GM21381 (cell line): ENCODE results near the gene TMEM52.
A peak's percentile ranks its signal among the peaks of the same experiment; 100 is the strongest.

Experiments used
- ATAC-seq: cut with Tn5 transposase; IDR thresholded peaks from one replicate; pipeline ENCODE4 v1.9.1; 2021; ENCODE audit warnings: mild to moderate bottlenecking, moderate library complexity; ENCODE audit not compliant: unreplicated experiment

The TMEM52 gene

GRCh38 chr1:1918901-1919303 lies at the start of gene TMEM52:
Gene TMEM52, minus strand, starts transcription at chr1:1919279. Its CDS starts 14 bp downstream, at chr1:1919265.
- ATAC-seq = peak; percentile 23

DNA sequence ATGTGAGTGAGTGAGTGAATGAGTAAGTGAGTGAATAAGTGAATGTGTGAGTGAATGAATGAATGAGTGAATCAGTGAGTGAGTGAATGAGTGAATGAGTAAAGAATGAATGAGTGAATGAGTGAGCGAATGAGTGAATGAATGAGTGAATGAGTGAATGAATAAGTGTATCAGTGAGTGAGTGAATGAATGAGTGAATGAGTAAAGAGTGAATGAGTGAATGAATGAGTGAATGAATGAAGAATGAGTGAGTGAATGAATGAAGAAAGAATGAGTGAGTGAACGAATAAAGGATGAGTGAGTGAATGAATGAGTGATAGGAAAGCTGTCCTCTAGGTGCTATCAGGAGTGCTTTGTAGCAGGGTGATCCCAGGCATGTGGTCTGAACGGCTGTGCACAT lies 48.8 kb upstream of the TMEM52 start:
- ATAC-seq = no peak

- no peak for ATAC-seq
Measured at GRCh38 chr1:1967151-1967550, 48.1 kb upstream of the TMEM52 start.

DNA sequence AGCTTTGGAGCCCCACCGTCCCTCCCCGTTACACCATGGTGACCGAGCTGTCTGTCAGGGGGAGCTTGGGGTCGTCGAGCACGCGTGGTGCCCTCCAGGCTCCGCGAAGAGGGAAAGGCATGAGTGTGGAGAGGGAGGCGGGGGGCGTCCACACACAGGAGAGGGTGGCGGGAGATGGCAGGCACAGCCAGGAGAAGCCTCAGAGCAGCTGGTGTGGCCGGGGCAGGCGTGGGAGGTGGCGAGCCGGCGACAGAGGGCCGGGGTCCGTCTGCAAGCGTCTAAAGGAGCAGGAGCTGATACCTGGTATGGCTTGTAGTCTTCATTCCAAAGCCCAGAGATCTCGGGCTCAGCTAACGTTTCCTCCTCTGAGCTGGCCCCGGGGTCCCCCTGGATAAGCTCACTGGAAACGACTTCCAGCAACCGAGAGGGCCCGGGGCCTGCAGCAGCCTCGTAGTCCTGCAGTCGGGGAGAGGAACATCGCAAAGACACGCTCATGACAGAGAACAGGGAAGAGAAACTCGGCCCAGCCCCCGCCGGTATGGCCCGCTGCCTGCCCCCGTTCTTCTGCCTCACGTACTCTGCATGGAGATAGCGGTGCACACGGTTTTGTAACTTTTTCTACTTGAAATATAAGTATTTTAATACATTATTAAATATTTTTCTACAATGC lies 47.1 kb upstream of the TMEM52 start:
- ATAC-seq = no peak

DNA sequence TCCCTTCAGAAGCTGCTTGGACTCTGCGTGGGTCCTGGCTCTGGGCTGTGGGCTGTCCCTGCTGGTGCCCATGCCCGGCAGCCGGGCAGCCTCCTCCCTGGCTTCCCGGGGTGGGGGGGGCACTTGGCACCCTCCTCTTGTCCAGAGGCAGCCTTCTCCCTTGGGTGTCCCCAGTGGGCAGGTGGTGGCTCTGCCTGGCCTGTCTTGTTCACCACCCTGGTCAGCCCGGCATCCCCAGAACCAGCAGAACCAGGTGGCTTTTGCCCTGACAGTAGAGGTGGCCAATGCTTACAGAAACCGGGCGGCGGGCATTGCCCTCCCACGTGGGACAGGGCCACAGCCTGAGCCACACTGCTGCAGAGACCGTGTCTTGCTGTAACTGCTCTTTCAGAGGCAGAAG lies 46.5 kb upstream of the TMEM52 start:
- no peak for ATAC-seq

DNA sequence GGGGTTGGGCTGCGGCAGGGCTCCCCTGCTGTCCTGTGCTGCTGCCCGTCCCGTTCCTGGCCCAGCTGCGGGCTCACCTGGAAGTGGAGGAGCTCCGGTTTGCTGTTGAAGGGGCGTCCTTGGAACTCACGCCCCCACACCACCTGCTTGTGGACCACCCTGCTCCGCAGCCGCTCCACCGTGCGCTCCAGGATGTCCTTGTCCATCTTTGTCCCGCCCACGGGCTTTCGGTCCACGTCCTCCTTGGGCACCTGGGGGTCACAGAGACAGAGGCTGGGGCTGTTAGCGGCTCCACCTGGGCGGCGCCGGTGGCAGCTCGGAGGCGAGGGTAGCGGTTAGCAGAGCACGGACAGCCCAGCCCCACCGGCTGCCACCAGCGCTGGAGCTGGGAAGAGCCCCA lies 45.7 kb upstream of the TMEM52 start:
- ATAC-seq = no peak

DNA sequence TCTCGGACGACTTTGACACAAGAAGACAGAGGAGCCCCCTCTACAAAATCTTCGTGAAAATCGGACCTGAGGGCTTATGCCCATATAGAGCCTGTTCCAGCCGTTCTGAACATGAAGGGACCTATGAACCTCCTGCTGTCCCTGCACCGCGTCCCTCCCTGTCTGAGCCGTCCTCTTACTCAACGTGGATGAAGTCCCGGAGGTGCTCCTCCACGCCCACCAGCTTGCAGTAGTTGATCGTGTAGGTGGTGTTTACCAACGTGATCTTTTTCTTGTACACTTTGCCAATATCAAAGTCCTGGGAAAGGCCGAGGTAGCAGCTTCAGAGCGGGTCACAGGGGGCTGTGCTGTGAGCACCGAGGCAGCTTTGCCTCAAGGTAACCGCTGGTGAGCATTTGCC lies 44.5 kb upstream of the TMEM52 start:
- ATAC-seq = no peak

- ATAC-seq = no peak
Measured at GRCh38 chr1:1962752-1963151, 43.7 kb upstream of the TMEM52 start.

DNA sequence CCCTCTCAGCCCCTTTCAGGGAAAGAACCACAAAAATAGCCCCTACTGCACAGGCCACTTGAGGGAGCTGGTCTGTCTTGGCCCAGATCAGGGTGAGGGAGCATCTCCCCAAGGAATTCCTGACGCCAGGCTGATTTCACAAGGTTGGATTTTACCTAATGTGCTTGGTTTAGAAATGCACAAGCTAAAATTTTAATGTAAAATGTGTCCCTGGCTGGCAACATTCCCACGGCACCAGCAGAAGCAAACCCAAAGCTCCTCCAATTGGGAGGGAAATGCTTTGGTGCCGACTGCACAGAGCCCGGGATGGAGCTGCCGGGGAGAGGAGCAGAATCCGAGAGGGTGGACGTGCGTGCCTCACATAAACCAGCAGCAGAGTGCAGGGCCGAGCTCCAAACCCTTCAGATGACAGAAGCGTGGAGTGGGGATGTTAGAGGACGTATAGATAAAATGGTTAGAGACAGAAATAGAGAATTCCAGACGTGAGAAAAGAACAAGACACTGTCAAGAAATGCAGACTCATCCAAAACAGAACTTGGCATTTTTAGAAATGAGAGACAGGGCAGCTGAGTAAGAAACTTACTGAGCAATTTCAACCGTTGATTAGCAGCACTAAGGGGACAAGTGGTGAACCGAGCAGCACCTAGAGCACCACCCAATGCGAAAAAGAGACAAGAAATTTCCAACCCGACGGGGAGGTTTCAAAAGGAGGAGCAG lies 41.6 kb upstream of the TMEM52 start:
- ATAC-seq = no peak

DNA sequence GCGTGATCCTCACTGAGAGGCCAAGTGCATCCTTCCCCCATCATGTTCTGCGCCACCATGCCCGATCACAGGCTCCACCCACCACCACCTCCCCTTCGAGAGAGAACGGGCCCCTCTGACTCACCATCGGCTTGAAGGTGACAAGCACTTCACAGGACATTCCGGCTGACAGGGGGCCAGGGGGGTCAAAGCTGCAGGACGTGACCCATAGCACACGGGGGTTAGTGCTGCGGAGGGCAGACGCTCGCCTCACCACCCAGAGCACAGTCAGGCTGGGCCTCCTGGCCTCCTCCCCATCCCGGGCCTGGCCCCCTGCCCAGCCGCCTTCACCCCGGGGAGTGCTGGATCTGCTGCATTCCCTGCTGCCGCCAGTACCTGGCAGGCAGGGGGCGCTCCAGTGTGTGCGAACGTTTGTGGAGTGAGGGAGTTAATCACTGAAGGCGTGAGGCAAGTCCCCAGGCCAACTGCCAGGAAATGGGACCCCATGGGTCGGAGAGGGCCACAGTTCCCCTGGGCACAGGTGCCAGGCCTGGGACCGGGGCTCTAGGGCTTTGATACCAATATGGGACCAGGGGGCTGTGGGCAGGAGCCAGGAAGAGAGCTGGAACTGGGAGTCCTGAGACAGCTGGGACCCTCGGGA lies 40.9 kb upstream of the TMEM52 start:
- ATAC-seq = no peak

DNA sequence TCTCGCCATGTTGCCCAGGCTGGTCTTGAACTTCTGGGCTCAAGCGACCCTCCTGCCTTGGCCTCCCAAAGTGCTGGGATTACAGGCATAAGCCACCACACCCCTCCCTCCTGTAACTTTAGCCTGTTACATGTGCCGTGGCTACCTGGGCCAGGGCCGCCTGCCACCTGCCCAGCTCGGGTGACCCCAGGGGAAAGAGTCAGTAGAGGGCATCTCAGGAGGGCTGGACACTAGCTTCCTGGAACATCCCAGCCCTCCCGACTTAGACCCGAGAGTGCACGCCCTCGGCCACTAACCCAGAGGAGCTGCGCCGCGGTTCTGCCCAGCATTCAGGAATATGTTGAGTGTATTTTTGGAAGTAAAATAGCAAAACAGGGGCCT lies 40.4 kb upstream of the TMEM52 start:
- no peak for ATAC-seq

DNA sequence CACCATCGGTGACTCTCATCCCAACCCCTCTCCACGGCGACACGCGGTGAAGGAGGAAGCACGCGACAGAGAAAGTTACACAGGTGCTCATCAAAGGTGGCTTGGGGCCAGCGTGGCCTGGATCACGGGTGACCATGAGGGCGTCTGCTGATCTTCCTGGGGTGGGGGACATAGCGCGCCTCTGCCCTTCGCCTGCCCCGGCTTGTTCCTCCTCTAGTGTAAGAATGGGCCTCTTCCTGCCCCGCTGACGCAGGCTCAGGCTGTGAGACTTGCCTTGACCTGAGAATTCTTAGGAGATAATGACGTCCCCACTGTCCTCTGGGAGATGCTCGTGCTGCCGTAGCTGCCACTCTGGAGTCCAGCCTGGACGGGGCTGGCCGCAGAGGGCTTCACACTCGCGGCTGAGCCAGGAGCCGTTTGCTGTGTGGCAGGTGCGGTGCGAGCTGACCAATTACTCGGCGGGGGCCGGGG lies 39.0 kb upstream of the TMEM52 start:
- ATAC-seq = no peak

DNA sequence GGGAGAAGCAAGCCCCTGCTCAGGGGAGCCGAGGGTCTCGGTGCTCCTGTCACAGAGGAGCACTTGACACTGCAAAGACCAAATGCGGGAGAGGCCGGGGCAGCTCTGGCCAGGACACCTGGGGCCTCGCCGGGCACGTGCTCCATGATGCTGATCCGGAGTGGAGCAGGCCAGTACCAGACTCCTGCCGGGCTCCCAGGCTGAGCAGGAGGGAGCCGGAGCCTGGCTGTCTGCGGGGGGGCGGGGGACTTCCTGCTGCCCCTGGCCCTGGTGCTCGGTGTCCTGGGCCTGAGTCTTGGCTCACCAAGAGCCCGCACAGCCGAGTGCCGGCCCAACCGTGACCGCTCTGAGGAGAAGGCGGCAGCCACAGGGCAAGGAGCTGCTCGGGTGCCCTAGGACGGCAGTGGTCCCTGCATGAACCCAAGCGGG lies 38.5 kb upstream of the TMEM52 start:
- ATAC-seq = no peak

DNA sequence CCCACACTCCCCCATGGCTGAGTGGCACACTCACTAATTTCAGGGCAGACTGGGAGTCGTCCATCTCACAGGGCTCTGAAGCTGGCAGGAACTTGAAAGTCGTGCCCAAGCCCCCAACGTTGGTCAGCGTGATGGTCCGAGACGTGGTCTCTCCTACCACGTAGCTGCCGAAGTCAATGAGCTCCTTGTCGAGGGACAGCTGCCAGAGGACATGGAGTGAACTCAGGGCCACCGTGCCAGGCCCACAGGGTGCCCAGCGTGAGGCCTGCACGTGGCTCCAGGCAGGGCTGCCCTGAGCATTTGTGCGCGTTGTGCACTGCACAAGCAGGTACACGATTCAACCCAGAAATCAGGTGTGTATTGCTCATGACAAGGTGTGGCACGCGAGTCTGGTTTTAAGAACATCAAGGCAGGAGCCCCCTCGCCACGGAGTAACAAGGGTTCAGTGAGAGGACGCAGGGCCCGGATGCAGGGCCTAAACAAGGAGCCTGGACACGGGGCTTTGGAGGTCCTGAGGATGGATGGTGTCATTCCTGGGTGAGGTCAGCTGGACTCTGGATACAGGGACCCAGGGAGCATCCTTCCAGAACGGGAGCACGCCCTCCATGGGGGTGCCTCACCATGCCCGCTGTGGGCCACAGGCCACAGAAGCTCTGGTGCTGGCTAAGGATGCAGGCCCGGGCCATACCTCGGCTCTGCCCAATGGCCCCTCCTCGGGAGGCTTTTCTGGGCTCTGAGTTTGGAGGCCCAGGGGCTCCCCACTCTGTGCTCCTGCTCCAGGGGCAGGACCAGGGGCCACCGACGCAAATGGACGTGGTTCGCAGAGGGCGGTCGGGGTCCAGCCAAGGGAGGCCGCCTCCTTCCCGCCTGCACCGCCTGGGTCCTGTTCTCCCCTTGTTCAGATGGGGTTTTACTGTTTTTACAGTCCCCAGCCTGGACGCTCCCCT lies 37.8 kb upstream of the TMEM52 start:
- ATAC-seq = no peak

- ATAC-seq = no peak
Measured at GRCh38 chr1:1956101-1956500, 37.0 kb upstream of the TMEM52 start.

- ATAC-seq = no peak
Measured at GRCh38 chr1:1955621-1956094, 36.6 kb upstream of the TMEM52 start.

GRCh38 chr1:1954831-1955441 lies 35.9 kb upstream of the TMEM52 start:
- ATAC-seq = no peak

DNA sequence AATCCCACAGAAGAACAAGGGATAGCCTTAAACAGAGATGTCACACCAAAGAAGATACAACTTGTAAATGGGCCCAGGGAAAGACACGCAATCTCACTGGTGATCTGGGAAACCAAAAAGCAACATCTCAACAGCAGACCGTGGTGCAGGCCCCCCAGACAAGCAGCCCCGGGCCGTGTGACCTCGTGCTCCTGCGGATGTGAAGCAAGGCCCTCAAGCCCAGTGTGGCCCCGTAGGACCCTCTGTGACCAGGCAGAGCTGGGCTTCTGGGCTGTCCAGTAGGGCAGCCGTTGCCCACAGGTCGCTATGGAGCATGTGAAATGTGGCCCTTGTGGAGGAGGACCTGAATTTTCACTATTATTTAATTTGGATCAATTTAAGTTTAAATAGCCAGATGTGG lies 34.9 kb upstream of the TMEM52 start:
- ATAC-seq = no peak

GRCh38 chr1:1950940-1951339 lies 31.9 kb upstream of the TMEM52 start:
- ATAC-seq = no peak

DNA sequence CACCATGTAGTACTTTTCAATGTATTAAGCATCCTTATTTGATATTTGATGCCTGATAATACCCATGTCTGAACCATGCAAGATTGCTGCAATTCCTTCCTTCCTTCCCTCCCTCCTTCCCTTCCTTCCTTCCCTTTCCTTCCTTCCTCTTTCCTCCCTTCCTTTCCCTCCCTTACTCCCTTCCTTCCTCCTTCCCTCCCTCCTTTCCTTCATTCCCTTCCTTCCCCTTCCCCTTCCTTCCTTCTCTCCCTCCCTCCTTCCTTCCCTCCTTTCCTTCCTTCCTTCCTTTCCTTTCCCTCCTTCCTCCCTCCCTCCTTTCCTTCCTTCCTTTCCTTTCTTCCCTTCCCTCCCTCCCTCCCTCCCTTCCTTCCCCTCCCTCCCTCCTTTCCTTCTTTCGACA lies 29.7 kb upstream of the TMEM52 start:
- ATAC-seq = no peak
